Activated CD8-positive, alpha-beta memory T cell treated with anti-CD3 and anti-CD28 coated beads for 4 hours (primary cell): ENCODE measurements around the gene U2AF2.

Experiments used
- DNase-seq, 2 donors: peaks; one replicate each; pipeline ENCODE4 v3.0.0-alpha.2; 2020; ENCODE audit warnings: low read depth in 2 of 2

U2AF2 gene

DNA sequence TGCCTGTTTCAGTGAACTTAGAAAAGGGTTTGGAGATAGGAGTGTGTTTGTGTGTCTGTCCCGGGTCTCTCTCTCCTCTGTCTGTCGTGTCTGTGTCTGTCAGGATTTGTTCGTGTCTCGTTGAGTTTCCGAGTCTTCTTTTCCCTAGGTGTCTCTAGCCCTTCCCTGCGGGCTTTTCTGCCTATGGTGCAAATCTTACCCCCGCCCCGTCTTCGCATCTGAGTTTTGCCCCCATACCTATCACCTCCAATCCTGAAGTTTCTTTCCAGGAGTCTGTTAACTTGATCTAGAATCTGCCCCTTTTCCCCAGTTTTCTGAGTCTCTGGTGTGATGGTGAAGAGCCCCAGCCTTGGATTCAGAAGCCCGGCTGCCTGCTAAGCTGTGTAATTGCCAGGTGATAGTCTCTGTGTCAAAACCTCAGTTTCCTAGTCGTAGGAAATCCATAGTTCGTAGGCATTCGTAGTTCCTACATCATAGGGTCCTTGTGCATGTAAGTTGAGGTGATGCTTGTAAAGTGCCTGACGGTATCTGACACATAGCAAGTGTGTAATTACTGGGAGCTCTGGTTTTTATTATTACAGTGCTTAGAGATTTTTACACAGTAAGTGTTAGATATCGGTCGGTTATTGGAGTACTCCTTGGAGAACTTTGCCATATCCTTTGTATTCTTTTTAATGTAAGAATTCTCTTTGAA is 21.0 kb downstream of the U2AF2 start:
- DNase-seq: no peak

- DNase-seq: no peak
Observed at GRCh38 chr19:55676383-55676782, 21.5 kb downstream of the U2AF2 start.

DNA sequence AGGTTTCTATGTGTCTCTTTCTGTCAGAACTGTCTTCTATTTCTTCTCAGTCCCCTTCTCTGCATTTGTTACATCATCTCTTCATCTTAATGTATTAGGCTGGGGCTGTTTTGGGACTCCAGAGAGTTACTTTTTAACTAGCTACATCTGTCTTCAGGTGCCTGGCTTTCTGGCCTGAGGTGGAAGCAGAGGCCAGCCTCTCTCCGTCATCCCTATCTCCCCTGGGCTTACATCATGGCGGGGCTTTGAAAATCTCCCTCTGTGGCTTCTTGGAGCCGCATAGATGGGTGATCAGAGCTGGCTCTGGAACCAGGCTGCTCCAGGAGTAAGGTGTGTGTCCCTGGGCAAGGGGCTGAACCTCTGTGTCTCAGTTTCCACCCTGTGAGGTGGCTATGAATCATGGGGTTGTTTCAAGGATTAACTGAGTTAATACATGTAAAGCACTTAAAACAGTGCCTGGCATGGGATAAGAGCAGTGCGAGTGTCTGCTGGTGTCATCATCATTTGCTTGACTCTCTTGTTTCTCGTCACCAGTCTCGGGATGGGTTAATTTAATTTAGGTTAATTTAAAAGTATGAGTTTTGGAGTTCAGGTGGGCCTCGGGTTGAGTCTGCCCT is 22.2 kb downstream of the U2AF2 start:
- DNase-seq: no peak

GRCh38 chr19:55677572-55678028 is 22.8 kb downstream of the U2AF2 start:
- DNase-seq: no peak

DNA sequence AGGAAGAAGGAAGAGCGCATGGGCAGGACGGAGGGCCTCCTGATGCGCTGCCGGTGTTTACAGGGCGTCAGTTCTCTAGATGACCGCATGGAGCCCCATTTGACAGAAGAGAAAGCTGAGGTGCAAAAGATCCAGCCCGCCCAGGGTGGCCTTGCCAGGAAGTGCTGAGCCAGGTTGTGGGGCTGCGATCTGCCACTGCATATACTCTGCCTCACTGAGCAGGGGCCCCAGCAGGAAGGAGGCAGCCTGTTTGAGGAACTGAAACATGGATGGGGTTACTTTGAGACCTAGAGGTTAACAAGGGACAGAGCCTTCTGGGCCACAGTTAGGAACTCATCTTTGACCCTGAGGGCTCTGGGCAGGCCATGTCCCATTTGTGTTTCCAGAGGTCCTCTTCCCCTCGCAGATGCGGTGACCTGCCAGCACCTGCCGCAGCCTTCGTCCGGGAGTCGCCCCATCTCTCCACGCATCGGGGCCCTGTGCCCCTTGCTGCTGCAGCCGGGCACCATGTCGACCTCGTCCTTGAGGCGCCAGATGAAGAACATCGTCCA is 23.4 kb downstream of the U2AF2 start:
- DNase-seq: no peak

- DNase-seq: no peak
Observed at GRCh38 chr19:55679343-55680257, 24.8 kb downstream of the U2AF2 start.

DNA sequence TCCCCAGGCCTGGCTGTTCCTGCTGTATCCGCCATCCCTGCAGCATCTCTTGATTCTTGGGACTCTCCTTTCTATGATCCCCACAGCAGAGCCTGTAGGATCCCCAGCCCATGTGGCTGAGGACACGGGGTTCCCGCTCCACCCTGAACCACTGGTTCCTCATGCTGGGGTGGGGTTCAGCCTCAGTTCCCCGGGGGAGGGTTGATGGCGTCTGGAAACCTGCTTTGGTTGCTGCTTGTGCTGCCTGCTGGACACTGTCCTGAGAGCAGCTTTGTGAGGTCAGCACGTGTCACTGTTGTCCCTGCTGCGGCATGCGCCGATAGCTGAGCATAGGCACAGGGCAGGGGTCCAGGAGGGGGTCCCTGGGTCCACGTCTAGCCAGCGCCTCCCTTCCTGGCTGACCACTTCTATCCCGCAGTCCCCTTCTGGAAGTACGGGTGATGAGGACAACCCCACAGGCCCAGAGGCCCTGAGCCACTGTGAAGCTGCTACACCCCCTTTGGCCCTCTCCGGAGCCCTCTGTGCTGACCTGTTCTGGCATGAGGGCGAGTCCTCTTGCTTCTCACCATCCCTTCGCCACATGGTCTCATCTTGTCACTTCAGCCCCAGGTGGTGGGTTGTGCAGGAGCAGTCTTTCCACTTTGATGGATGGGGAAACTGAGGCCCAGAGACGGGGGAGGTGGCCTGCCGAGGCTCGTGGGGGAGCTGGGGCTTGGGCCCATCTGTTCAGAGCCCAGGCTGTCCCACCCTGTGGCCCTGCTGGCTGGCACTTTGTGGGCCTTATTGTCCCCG is 25.7 kb downstream of the U2AF2 start:
- no peak for DNase-seq

DNA sequence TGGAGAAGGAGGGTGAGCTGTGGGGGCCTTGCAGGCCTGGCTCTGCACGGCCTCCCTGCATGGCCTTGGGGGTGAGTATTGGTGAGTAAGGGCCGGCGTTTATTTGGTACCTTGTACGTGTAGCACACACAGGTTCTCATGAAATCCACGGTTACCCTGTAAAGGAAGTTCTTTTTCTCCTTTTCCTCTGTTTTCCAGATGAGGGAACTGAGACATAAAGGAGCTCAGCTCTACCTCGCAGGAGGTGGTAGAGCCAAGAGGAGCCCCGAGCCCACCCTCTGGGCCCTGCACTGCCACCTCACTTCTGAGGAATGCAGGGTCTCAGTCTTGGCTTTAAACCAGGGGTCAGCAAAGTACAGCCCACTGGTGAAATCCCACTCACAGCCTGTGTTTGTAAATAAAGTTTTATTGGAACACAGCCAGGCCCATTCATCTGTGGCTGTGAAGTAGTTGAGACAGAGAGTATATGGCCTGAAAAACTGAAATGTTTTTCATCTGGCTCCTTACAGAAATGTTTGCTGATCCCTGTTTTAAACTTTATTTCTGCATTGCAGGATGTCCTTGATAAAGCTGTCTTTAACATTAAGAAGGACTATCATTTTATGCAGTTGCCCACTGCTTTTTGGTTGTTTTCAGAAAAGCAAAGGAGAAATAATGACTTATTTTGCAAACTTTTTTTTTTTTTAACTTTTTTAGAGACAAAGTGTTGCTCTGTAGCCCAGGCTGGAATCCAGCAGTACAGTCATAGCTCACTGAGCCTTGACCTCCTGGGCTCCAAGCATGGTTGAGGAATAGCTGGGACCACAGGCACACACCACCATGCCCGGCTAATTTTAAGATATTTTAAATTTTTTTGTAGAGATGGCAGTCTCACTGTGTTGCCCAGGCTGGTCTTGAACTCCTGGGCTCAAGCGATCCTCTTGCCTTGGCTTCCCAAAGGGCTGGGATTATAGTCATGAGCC is 26.6 kb downstream of the U2AF2 start:
- no peak for DNase-seq

DNA sequence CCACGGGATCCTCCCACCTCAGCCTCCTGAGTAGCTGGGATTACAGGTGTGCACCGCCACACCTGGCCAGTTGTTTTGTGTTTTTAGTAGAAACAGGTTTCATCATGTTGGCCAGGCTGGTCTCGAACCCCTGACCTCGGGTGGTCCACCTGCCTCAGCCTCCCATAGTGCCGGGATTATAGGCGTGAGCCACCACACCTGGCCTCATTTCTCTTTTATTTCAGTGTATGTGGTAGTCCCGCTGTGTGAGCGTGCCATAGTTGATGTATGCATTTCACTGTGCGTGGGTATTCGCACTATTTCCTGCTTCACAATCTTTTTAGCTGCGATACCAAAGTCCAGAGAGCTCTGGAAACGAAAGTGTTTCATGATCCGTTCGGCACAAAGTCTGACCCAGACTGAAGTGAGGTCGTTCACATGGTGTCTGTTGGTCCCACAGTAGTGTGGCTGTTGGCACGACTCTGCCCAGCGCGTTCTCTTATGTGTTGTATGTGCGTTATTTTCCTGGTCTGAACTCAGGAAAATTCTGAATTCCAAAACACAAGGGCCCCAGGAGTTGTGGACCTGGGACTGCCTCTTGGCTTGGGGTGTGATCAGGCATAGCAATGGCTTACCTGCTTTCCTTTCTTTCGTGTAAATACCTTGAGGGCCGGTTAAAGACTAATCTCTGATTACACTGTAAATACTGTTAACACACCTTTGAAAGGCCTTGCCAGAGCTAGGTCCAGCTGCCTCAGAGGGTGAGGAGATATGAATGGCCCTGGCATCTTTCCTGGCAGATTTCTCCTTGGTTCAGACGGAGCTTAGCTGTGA is 28.8 kb downstream of the U2AF2 start:
- DNase-seq: no peak

- DNase-seq: no peak
Observed at GRCh38 chr19:55684946-55685681, 30.3 kb downstream of the U2AF2 start.

GRCh38 chr19:55685776-55686175 is 30.9 kb downstream of the U2AF2 start:
- no peak for DNase-seq

GRCh38 chr19:55686311-55687050 is 31.6 kb downstream of the U2AF2 start:
- DNase-seq: no peak

GRCh38 chr19:55687281-55688201 is 32.7 kb downstream of the U2AF2 start:
- no peak for DNase-seq

- DNase-seq: no peak
Observed at GRCh38 chr19:55688422-55689218, 33.8 kb downstream of the U2AF2 start.

- DNase-seq: no peak
Observed at GRCh38 chr19:55689411-55690108, 34.7 kb downstream of the U2AF2 start.
